Measurements from ENCODE around the gene UBAC2. TPM values are rescaled to one million over a fixed set of nuclear protein-coding genes. Genes with fewer than 3 reads are reported as not detected.

Gene UBAC2
- total and polyA plus RNA-seq, 2 of the 4 experiments (the other 2 are of a cell fraction), result 20.8 to 36.3 TPM

DNA sequence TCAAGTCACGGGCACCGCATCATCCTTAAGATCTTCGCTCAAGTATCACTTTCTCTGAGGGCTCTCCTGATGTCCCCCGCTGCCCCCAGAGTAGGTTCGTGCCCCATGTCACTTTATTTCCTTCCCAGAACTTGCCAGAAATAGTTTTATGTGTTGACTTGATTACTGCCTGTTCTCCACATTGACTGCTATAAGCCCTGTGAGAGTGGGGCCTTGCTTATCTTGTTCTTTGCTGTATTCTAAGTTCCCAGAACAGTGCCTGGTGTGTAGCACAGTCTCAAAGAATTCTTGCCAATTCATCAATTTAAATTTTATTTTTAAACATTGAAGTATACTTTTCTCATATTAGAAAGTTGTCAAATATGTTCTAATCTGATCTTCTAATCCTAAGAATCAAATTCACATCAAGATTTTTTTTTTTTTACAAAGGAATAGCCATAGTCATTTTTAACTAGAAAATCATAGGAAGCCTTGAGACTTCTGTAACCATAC is 138.6 kb downstream of the UBAC2 start:
- Histone ChIP-seq H3K4me2 (ENCODE audit: low read depth, low read length) (no peak overlapping the region), H2BK15ac (ENCODE audit: low read depth, low read length) (no peak overlapping the region), H4K20me1 (ENCODE audit: insufficient read depth, low read length) (no peaks in the 10 kb centered on the region), H4K8ac (ENCODE audit: low read depth in 2 of 2, low read length in 2 of 2) (no peak overlapping the region), H3K36me3 (ENCODE audit: control insufficient read depth, insufficient read depth, low read length) (peaks cover 13% of the 10 kb centered on the region), H3K9ac (ENCODE audit: low read depth, low read length) (no peak overlapping the region), H3K4me3 (ENCODE audit: insufficient read depth, low read depth, low read length) (no peak overlapping the region), H3K27me3 (ENCODE audit: control insufficient read depth, insufficient read depth, low read length) (no peaks in the 10 kb centered on the region), H4K5ac (ENCODE audit: low read depth, low read length) (no peak overlapping the region), H3K79me1 (ENCODE audit: low read depth in 1 of 2, low read length in 2 of 2) (no peaks in the 10 kb centered on the region), H3K9me1 (ENCODE audit: insufficient read depth, low read length) (peaks cover 7% of the 10 kb centered on the region; the same call in 1 of the 2 replicates), H3K4ac (ENCODE audit: low read depth, low read length) (no peak overlapping the region), H3K4me1 (ENCODE audit: control insufficient read depth, insufficient read depth, low read length) (peaks cover 5% of the 10 kb centered on the region), H3K9me3 (ENCODE audit: control insufficient read depth, insufficient read depth, low read length) (no peaks in the 10 kb centered on the region), H4K91ac (ENCODE audit: insufficient read depth, low read depth, low read length) (no peak overlapping the region), H3K14ac (replicated peaks; ENCODE audit: low read depth, low read length) (no peak overlapping the region), H3K23ac (ENCODE audit: low read depth, low read length) (no peak overlapping the region), H2BK120ac (ENCODE audit: low read depth, low read length) (no peak overlapping the region), H2AFZ (replicated peaks; ENCODE audit: low read length, poor library complexity) (no peak overlapping the region), H2AK9ac (replicated peaks; ENCODE audit: low read depth, low read length, poor library complexity) (no peak overlapping the region), H3K27ac (ENCODE audit: insufficient read depth, low read length) (no peak overlapping the region), H2BK20ac (ENCODE audit: low read depth, low read length) (no peak overlapping the region), H3K18ac (ENCODE audit: low read depth, low read length) (no peak overlapping the region), H2AK5ac (ENCODE audit: low read depth, low read length) (no peak overlapping the region), H3K56ac (ENCODE audit: extremely low read depth, insufficient read depth, low read length) (no peak overlapping the region), H2BK5ac (ENCODE audit: low read depth, low read length, poor library complexity, severe bottlenecking) (no peak overlapping the region)
- ChIA-PET CTCF (no interaction called here), POLR2A (ENCODE audit: unreplicated experiment) (no interaction called here)
- intact Hi-C loops (cut with micrococcal nuclease) (no loop called here), dilution Hi-C loops (cut with HindIII; ENCODE audit: low sequenced_read_pairs, unreplicated experiment) (no loop called here), in situ Hi-C loops (cut with MboI; ENCODE audit: low sequenced_read_pairs) (no loop called here)
- ATAC-seq (ENCODE audit: low read depth) (no peak), DNase-seq (no peak)
- 100% methylated on average over 2 of the region's 5 CpGs; no CpG with 5 or more reads in 1 of the 2 experiments for WGBS, 2 experiments (ENCODE audit: extremely low coverage in 2 of 2, insufficient read length in 1 of 2)
- no TSS peak for BruUV-seq (replicated peaks)
- TF ChIP-seq MAZ (IDR thresholded peaks at IDR 0.05; ENCODE audit: borderline replicate concordance, low read depth, low read length), result no peak
- TF ChIP-seq CEBPB (IDR thresholded peaks at IDR 0.05; ENCODE audit: low read depth, low read length), result no peak
- TF ChIP-seq CTCF (conservative IDR thresholded peaks at IDR 0.05; ENCODE audit: low read depth, low read length), result no peak
- TF ChIP-seq BHLHE40 (IDR thresholded peaks at IDR 0.05; ENCODE audit: low read depth, low read length), result no peak
- no peak for TF ChIP-seq NFE2L2 (IDR thresholded peaks at IDR 0.05; ENCODE audit: low read depth, low read length)
- TF ChIP-seq, protein P1, sequence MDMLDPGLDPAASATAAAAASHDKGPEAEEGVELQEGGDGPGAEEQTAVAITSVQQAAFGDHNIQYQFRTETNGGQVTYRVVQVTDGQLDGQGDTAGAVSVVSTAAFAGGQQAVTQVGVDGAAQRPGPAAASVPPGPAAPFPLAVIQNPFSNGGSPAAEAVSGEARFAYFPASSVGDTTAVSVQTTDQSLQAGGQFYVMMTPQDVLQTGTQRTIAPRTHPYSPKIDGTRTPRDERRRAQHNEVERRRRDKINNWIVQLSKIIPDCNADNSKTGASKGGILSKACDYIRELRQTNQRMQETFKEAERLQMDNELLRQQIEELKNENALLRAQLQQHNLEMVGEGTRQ (IDR thresholded peaks at IDR 0.05; ENCODE audit: low read depth, low read length), result no peak
- TF ChIP-seq POLR2A (IDR thresholded peaks at IDR 0.05; ENCODE audit: low read depth, low read length), result no peak
- no peak for TF ChIP-seq RFX5 (IDR thresholded peaks at IDR 0.05; ENCODE audit: low read depth, low read length)
- no peak for TF ChIP-seq RCOR1 (IDR thresholded peaks at IDR 0.05; ENCODE audit: insufficient replicate concordance, low read length)
- no peak for TF ChIP-seq RAD21 (IDR thresholded peaks at IDR 0.05; ENCODE audit: low read length)

All from IMR-90 (cell line).